ENCODE results near the gene NOL12.

NOL12 gene

DNA sequence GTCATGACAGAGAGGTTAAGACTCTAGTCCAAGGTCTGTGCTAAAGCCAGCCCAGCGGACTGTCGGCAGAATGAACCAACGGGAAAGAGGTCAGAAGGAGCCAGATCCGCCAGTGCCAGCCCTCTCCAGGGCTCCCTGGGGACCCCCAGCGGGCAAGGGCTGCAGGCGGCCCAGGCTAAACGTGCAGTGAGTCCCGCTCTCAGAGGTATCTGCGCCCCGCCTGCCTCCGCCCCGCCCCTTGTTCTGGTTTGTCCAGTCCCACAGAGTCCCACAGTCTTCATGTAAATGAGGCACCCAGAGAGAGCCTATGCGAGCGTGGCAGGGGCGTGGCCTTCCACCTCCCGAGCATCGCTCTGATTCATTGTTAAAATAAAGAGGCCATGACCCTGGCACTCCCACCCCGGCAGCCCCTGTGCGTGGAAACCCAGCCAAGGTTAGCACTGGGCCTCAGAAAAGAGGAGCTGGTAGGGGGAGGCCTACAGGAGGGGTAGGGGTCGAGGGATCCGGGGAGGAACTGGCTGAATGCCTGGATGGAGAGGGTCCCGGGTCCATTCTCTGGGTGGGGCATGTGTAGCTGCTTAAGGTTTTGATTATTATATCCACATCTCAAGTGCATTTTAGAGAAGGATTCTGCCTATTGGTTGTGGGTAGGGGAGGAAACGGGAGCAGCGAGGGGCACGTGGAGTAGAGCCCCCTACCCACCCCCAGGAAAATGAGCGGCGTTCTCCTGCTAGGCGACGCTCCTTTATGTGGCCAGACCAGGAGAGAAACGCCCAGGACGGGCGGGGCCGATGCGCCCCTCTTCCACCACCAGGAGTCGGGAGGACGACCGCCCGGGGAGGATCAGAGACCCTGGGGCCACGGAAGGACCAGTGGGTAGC is 10.8 kb downstream of the NOL12 start, which contains the start of gene TRIOBP:
TSS of gene TRIOBP (plus strand) at position 392 of the 881 bp plus-strand sequence. CDS start 4,318 bp downstream, outside the sequence.
- TF ChIP-seq CTCF (conservative IDR thresholded peaks at IDR 0.05; ENCODE audit: low read depth, low read length): peak; percentile 56
- DNase-seq (ENCODE audit: low read depth): peak; percentile 94
- peak within 1 kb of the TSS; percentile 52 for H3K4me3 ChIP-seq (ENCODE audit: low read depth, low read length)

DNA sequence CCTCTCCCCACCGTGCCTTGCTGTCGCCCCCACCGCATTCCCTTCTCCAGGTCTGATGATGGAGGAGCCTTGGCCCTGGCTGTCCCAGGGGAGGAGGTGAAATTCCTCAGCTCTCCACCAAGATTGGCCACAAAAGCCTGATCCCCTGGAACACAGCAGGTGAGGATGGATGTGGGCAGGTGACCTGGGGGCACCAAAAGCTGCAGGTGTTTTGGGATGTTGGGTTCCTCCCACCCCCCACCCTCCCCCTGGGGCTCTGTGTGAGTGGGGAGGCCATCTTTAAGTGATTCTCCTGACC is 11.3 kb downstream of the NOL12 start:
- TF ChIP-seq CTCF (conservative IDR thresholded peaks at IDR 0.05; ENCODE audit: low read depth, low read length): no peak
- no peak for DNase-seq (ENCODE audit: low read depth)
- H3K4me3 ChIP-seq (ENCODE audit: low read depth, low read length): no peak overlapping the region

DNA sequence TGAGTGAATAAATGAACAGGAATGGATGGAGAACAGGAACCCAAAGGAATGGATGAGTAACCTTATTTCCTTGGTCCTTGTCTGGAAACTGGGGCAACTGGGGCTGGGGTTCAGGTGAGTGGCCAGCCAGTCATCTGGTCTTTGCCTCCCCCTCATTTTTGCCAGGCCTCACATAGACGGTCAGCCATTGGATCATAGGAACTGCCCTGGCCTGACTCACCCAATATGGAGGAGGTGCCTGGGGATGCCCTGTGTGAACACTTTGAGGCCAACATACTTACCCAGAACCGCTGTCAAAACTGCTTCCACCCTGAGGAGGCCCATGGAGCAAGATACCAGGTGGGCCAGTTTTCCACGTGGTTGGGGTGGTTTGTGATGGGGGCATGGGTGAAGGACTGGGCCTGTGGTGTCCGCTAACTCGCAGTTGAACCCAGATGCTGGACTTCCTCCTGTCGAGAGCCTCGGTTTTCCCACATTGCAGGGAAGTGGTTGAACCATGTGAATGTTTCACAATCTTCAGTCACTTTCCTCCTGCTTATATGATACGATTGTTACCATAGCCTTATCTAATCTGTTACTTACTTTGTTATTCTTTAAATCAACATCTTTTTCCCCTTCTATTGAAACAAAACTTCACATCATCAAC is 15.1 kb downstream of the NOL12 start:
- no peak for DNase-seq (ENCODE audit: low read depth)
- no peak overlapping the region for H3K4me3 ChIP-seq (ENCODE audit: low read depth, low read length)
- no peak for TF ChIP-seq CTCF (conservative IDR thresholded peaks at IDR 0.05; ENCODE audit: low read depth, low read length)

- TF ChIP-seq CTCF (conservative IDR thresholded peaks at IDR 0.05; ENCODE audit: low read depth, low read length): no peak
- DNase-seq (ENCODE audit: low read depth): no peak
- no peak overlapping the region for H3K4me3 ChIP-seq (ENCODE audit: low read depth, low read length)
Measured at GRCh38 chr22:37703906-37704305, 17.8 kb downstream of the NOL12 start.

GRCh38 chr22:37704645-37705044 is 18.5 kb downstream of the NOL12 start:
- no peak overlapping the region for H3K4me3 ChIP-seq (ENCODE audit: low read depth, low read length)
- DNase-seq (ENCODE audit: low read depth): no peak
- no peak for TF ChIP-seq CTCF (conservative IDR thresholded peaks at IDR 0.05; ENCODE audit: low read depth, low read length)

GRCh38 chr22:37705205-37705604 is 19.1 kb downstream of the NOL12 start:
- no peak overlapping the region for H3K4me3 ChIP-seq (ENCODE audit: low read depth, low read length)
- no peak for TF ChIP-seq CTCF (conservative IDR thresholded peaks at IDR 0.05; ENCODE audit: low read depth, low read length)
- no peak for DNase-seq (ENCODE audit: low read depth)

Measured in choroid plexus epithelial cell (primary cell).